ENCODE results near the gene RNF125. TPM values are rescaled to one million over a fixed set of nuclear protein-coding genes. Genes with fewer than 3 reads are reported as not detected.

RNF125 gene
- total and polyA plus RNA-seq, 2 experiments from 2014 or later: 2.0 to 2.2 TPM

DNA sequence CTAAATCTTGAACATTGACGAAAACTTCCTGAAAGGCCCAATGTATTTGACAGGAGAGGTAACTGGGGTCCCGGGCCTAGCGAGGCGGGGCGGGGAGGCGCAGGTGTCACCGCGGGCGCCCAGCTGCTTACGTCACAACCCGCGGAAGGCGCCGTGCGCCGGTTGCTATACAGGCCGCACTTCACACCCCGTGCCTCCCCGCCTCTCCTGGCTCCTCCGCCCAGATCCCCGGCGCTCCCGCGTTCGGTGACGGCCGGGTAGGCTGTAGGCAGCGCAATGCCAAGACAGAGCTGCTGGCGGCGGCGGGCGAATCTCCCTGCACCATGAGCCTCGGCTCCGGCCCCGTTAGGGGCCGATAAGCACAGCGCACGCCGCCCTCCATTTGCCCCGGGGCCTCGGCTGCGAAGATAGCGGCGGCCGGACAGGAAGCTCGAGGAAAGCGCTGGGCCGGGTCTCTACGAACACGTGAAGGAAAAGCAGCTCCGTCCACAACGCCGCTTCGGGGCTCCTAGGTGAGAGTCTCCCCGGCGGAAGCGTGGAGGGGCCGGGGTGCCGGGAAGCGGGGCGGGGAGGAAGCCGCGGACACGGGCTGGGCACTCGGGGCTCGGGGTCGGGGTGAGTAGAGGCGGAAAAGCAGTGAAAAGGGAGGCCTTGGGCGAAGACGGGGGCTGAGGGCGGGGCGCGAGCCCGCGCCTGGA lies 73.2 kb downstream of the RNF125 start, which contains the start of gene RNF138:
RNF138 (plus strand) TSS at position 151 of the 698 bp plus-strand sequence. CDS start 903 bp downstream, outside the sequence.
- Histone ChIP-seq H3K9me3 (ENCODE audit: low read depth) (no peaks in the 10 kb centered on the region), H3K27ac (peak within 1 kb of the TSS; percentile 95), H3K27me3 (no peaks in the 10 kb centered on the region), H3K36me3 (no peaks in the 10 kb centered on the region), H3K4me3 (peak within 1 kb of the TSS; percentile 81), H3K4me1 (ENCODE audit: low read depth) (peaks cover 30% of the 10 kb centered on the region)
- TF ChIP-seq, protein P1, sequence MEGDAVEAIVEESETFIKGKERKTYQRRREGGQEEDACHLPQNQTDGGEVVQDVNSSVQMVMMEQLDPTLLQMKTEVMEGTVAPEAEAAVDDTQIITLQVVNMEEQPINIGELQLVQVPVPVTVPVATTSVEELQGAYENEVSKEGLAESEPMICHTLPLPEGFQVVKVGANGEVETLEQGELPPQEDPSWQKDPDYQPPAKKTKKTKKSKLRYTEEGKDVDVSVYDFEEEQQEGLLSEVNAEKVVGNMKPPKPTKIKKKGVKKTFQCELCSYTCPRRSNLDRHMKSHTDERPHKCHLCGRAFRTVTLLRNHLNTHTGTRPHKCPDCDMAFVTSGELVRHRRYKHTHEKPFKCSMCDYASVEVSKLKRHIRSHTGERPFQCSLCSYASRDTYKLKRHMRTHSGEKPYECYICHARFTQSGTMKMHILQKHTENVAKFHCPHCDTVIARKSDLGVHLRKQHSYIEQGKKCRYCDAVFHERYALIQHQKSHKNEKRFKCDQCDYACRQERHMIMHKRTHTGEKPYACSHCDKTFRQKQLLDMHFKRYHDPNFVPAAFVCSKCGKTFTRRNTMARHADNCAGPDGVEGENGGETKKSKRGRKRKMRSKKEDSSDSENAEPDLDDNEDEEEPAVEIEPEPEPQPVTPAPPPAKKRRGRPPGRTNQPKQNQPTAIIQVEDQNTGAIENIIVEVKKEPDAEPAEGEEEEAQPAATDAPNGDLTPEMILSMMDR (IDR thresholded peaks at IDR 0.05; ENCODE audit: low read depth, low read length): no peak
- DNase-seq (ENCODE audit: low read depth in 1 of 2, low spot score in 1 of 2): peak; percentile 89 to 90

DNA sequence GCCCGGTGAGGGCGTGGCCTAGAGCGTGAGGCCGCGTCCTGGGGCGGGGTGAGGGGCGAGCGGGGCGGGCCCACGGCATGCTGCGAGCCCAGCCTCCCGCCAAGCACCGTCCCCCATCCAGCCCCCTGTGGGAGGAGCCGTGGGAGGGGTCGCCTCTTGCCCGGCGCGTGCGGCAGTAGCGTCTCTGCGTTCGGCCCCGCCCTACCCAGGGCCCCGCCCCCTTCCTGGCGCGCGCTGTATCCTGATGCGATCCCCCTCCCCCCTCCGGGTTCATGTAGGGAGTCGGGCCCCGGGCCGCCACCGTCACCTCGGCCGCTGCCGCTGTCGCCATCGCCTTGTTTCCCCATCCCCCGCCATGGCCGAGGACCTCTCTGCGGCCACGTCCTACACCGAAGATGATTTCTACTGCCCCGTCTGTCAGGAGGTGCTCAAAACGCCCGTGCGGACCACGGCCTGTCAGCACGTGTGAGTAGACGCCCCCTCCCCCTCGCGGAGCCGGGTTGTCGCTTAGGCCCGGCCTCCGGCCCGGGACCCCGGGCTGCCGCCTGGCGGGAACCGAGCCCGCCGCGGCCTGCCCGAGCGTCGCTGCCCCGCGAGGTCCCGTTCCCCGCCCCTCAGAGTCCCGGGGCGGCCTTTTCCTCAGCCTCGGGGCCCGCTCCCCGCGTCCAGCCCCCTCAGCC lies 73.9 kb downstream of the RNF125 start:
- Histone ChIP-seq H3K27me3 (no peaks in the 10 kb centered on the region), H3K4me1 (ENCODE audit: low read depth) (peaks cover 30% of the 10 kb centered on the region), H3K9me3 (ENCODE audit: low read depth) (no peaks in the 10 kb centered on the region), H3K27ac (peak overlapping the region; percentile 95), H3K4me3 (peak overlapping the region; percentile 81), H3K36me3 (no peaks in the 10 kb centered on the region)
- TF ChIP-seq, protein P1 (IDR thresholded peaks at IDR 0.05; ENCODE audit: low read depth, low read length): no peak
- DNase-seq (ENCODE audit: low read depth in 1 of 2, low spot score in 1 of 2): peak; percentile 99

DNA sequence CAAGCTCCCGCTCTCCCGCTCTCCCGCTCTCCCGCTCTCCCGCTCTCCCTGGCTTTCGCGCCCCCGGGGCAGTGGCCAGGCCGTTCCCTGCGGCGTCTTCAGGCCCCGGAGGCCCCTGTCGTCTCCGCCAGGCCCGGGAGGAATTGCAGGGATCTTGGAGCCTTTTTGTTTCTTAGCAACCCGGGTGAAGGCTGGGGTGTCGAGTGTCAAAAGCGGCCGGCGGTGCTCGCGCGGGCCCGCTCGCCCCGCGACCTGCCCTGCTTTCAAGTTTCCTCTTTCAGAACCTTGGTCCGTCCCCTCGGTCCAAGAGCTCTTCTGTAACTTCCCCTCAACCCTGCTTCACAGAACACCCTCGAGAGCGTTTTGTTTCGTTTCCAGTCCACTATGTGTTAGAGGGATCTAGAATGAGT lies 74.5 kb downstream of the RNF125 start:
- Histone ChIP-seq H3K27ac (peak overlapping the region; percentile 90), H3K36me3 (no peaks in the 10 kb centered on the region)
- TF ChIP-seq, protein P1 (IDR thresholded peaks at IDR 0.05; ENCODE audit: low read depth, low read length): no peak

DNA sequence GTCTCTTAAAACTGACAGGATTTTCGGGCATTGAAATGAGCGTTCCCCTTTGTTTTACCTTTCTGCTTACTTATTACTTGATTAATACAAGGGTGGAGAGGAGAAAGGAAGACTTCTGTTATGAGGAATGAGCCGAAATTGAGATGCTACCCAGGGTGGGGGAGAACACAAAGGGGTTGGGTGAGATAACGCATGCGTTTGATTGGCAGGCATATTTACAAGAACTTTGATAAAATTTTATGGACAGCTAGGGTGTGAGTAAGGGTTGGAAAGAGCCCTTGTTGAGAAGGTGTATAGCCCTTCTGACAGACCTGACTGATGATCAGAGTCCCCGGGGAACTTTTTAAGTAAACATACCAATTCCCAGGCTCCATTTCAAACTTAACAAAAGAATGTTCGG lies 74.9 kb downstream of the RNF125 start:
- no peaks in the 10 kb centered on the region for H3K27me3 ChIP-seq
- no peak for DNase-seq (ENCODE audit: low read depth in 1 of 2, low spot score in 1 of 2)
- H3K27ac ChIP-seq: peak overlapping the region; percentile 90
- H3K36me3 ChIP-seq: no peaks in the 10 kb centered on the region
- no peaks in the 10 kb centered on the region for H3K9me3 ChIP-seq (ENCODE audit: low read depth)
- TF ChIP-seq, protein P1 (IDR thresholded peaks at IDR 0.05; ENCODE audit: low read depth, low read length): no peak
- peaks cover 30% of the 10 kb centered on the region for H3K4me1 ChIP-seq (ENCODE audit: low read depth)
- peak overlapping the region; percentile 81 for H3K4me3 ChIP-seq

More for the DNA sequence above, 74.5 kb downstream of the RNF125 start:
- DNase-seq (ENCODE audit: low read depth in 1 of 2, low spot score in 1 of 2): peak; percentile 63 to 83
- Histone ChIP-seq H3K4me1 (ENCODE audit: low read depth) (peaks cover 30% of the 10 kb centered on the region), H3K9me3 (ENCODE audit: low read depth) (no peaks in the 10 kb centered on the region), H3K27me3 (no peaks in the 10 kb centered on the region), H3K4me3 (peak overlapping the region; percentile 81)

DNA sequence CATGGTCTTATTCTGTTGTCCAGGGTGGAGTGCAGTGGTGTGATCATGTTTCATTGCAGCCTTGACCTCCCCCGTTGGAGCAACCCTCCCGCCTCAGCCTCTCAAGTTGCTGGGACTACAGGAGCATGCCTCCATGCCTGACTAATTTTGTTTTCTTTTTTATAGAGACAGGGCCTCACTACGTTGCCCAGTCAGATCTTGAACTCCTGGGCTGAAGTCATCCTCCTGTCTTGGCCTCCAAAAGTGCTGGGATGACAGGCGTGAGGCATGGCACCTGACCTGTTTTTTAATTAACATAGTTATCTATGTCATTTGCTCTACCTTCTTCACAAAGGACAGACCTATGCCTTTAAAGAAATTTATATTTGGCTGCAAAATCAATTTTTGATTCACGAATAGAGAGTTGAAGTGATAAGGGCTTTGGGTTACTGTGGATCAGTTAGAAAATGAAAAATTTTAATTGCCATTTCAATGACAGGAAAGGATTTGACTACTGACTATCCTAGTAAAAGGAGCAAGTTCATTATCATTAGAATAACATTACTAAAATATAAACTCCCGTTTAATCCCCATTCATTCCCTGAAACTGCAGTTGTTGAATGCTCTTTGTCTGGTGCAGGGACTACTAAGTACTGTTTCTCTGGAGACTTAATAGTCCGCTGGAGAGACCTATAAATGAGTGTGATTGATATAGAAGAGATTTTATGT lies 76.7 kb downstream of the RNF125 start:
- TF ChIP-seq, protein P1 (IDR thresholded peaks at IDR 0.05; ENCODE audit: low read depth, low read length): no peak
- no peak for DNase-seq (ENCODE audit: low read depth in 1 of 2, low spot score in 1 of 2)
- Histone ChIP-seq H3K9me3 (ENCODE audit: low read depth) (no peaks in the 10 kb centered on the region), H3K27ac (no peak overlapping the region), H3K4me3 (no peak overlapping the region), H3K36me3 (no peaks in the 10 kb centered on the region), H3K27me3 (no peaks in the 10 kb centered on the region), H3K4me1 (ENCODE audit: low read depth) (peaks cover 30% of the 10 kb centered on the region)
